Measurements from ENCODE around the gene ATG9B.

The ATG9B gene

DNA sequence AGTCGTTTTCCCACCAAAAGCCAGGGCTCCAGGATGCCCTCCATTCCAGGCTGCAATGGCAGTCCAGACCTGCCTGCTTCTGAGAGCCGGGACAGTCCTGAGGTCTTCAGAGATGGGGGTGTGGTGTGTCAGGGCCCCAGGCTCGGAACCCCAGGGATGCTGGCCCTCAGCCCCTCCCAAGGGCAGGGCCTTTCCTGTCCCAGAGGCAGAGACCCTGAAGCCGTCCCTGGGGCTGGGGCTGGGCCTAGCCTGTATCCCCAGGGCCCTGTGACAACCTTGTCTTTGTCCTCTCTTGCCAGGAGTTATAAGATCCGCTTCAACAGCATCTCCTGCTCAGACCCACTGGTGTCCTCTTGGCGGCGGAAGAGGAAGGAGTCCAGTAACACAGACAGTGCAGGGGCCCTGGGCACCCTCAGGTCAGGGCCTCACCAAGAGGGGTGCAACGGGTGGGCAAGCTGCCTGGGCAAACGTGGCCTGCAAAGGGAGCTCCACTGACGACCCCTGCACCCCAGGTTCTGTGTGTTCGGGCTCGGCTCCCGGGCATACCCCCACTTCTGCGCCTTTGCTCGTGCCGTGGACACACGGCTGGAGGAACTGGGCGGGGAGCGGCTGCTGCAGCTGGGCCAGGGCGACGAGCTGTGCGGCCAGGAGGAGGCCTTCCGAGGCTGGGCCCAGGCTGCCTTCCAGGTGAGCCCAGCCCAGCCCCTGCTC, 17.5 kb downstream of the ATG9B start:
- DNase-seq (ENCODE audit: low spot score): no peak
- TF ChIP-seq, protein P1, sequence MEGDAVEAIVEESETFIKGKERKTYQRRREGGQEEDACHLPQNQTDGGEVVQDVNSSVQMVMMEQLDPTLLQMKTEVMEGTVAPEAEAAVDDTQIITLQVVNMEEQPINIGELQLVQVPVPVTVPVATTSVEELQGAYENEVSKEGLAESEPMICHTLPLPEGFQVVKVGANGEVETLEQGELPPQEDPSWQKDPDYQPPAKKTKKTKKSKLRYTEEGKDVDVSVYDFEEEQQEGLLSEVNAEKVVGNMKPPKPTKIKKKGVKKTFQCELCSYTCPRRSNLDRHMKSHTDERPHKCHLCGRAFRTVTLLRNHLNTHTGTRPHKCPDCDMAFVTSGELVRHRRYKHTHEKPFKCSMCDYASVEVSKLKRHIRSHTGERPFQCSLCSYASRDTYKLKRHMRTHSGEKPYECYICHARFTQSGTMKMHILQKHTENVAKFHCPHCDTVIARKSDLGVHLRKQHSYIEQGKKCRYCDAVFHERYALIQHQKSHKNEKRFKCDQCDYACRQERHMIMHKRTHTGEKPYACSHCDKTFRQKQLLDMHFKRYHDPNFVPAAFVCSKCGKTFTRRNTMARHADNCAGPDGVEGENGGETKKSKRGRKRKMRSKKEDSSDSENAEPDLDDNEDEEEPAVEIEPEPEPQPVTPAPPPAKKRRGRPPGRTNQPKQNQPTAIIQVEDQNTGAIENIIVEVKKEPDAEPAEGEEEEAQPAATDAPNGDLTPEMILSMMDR (IDR thresholded peaks at IDR 0.05; ENCODE audit: extremely low read depth, missing control alignments): no peak

DNA sequence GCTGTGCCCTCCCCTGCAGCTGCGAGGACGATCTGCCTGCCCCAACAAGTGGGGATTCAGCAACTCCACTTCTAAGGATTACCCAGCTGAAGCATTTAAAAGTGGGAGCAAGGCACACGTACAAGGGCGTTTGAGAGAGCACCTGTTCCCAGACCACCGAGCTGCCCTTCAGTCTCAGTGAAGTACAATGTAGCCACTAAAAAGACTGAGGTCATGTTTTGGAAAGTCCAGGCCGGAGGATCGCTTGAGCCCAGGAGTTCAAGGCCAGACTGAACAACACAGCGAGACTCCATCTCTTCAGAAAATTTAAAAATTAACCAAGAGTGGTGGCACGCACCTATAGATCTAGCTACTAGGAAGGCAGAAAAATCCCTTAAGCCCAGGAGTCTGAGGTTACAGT, 18.7 kb downstream of the ATG9B start:
- TF ChIP-seq, protein P1 (IDR thresholded peaks at IDR 0.05; ENCODE audit: extremely low read depth, missing control alignments): no peak
- no peak for DNase-seq (ENCODE audit: low spot score)

DNA sequence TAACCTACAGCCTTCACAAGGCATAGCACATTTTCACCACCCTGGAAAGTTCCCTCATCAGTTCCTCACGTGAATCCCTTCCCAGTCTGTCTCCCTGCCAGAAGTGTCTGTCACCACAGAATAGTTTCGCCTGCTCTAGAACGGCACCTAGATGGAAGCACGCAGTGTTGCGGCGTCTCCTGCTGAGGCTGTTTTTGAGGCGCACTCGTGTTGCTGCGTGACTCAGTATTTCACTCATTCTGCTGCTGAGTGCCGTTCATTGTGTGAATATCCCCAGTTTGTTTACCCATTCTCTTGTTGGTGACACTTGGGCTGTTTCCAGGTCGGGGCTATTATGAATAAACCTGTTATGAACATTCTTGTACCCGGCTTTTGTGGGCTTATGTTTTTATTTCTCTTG, 20.7 kb downstream of the ATG9B start:
- no peak for DNase-seq (ENCODE audit: low spot score)

GRCh38 chr7:151001546-151001945, 22.7 kb downstream of the ATG9B start:
- TF ChIP-seq, protein P1 (IDR thresholded peaks at IDR 0.05; ENCODE audit: extremely low read depth, missing control alignments): no peak
- DNase-seq (ENCODE audit: low spot score): no peak

More for the DNA sequence above, 20.7 kb downstream of the ATG9B start:
- TF ChIP-seq, protein P1 (IDR thresholded peaks at IDR 0.05; ENCODE audit: extremely low read depth, missing control alignments): no peak

GRCh38 chr7:151000897-151001495, 23.3 kb downstream of the ATG9B start:
- DNase-seq (ENCODE audit: low spot score): no peak

DNA sequence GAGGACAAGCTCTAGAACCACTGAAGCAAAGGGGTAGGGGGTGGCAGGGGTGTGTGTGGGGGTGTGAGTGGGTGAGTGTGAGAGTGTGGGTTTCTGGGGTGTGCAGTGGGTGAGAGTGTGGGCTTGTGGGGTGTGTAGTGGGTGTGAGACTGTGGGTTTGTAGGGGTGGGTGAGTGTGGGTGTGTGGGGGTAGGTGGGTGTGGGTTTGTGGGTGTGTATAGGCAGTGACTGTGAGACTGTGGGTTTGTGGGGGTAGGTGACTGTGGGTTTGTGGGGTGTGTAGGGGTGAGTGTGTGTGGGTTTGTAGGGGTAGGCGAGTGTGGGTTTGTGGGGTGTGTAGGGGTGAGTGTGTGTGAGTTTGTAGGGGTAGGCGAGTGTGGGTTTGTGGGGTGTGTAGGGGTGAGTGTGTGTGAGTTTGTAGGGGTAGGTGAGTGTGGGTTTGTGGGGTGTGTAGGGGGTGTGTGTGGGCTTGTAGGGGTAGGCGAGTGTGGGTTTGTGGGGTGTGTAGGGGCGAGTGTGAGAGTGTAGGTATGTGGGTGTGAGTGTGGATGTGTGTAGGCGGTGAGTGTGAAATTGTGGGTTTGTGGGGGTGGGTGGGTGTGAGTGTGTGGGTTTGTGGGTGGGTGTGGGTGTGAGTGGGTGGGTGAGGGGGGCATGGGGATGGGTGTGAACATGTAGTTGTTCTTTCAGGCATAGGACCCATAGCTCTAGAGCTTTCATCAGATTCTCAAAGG, 24.6 kb downstream of the ATG9B start:
- TF ChIP-seq, protein P1 (IDR thresholded peaks at IDR 0.05; ENCODE audit: extremely low read depth, missing control alignments): no peak
- DNase-seq (ENCODE audit: low spot score): no peak

More at GRCh38 chr7:151000897-151001495, 23.3 kb downstream of the ATG9B start:
- TF ChIP-seq, protein P1 (IDR thresholded peaks at IDR 0.05; ENCODE audit: extremely low read depth, missing control alignments): no peak

GRCh38 chr7:150999001-150999400, 25.3 kb downstream of the ATG9B start:
- TF ChIP-seq, protein P1 (IDR thresholded peaks at IDR 0.05; ENCODE audit: extremely low read depth, missing control alignments): no peak
- DNase-seq (ENCODE audit: low spot score): no peak

Data from GM20000 (cell line).